HEK293 (cell line): ENCODE data around the gene P2RY2.

ENCODE experiments used
- IKZF3 ChIP-seq: fragments of 450-650 bp; IDR thresholded peaks from 2 replicates; pipeline ENCODE4 v1.5.0; 2018; ENCODE audit warnings: missing biosample characterization, mild to moderate bottlenecking, missing genetic modification characterization, moderate library complexity
- MZF1 ChIP-seq: fragments of 450-650 bp; formaldehyde crosslinking; IDR thresholded peaks from 2 replicates; pipeline ENCODE4 v1.5.1; 2017; ENCODE audit warnings: missing biosample characterization, missing genetic modification characterization, borderline replicate concordance
- ZBTB8A ChIP-seq: fragments of 450-650 bp; formaldehyde crosslinking; IDR thresholded peaks from 2 replicates; pipeline ENCODE4 v1.5.1; 2016; ENCODE audit warnings: missing biosample characterization, missing genetic modification characterization
- ZNF350 ChIP-seq: fragments of 450-650 bp; formaldehyde crosslinking; IDR thresholded peaks from 2 replicates; pipeline ENCODE4 v1.5.0; 2017; ENCODE audit warnings: missing biosample characterization, mild to moderate bottlenecking, missing genetic modification characterization
- ZNF76 ChIP-seq: fragments of 450-650 bp; formaldehyde crosslinking; IDR thresholded peaks from 2 replicates; pipeline ENCODE4; 2016; ENCODE audit warnings: low read depth, missing biosample characterization, missing genetic modification characterization, borderline replicate concordance
- ZNF776 ChIP-seq: fragments of 450-650 bp; formaldehyde crosslinking; IDR thresholded peaks from 2 replicates; pipeline ENCODE4 v1.5.0; 2017; ENCODE audit warnings: missing biosample characterization, missing genetic modification characterization, borderline replicate concordance
- TF ChIP-seq, protein P1 (sequence below): fragments of 450-650 bp; formaldehyde crosslinking; IDR thresholded peaks from 2 replicates; pipeline ENCODE4 v1.5.1; 2017; ENCODE audit warnings: missing biosample characterization, missing genetic modification characterization
- TF ChIP-seq, protein P2 (sequence below): fragments of 450-650 bp; formaldehyde crosslinking; IDR thresholded peaks from 2 replicates; pipeline ENCODE4 v1.5.1; 2016; ENCODE audit warnings: missing biosample characterization, missing genetic modification characterization

DNA sequence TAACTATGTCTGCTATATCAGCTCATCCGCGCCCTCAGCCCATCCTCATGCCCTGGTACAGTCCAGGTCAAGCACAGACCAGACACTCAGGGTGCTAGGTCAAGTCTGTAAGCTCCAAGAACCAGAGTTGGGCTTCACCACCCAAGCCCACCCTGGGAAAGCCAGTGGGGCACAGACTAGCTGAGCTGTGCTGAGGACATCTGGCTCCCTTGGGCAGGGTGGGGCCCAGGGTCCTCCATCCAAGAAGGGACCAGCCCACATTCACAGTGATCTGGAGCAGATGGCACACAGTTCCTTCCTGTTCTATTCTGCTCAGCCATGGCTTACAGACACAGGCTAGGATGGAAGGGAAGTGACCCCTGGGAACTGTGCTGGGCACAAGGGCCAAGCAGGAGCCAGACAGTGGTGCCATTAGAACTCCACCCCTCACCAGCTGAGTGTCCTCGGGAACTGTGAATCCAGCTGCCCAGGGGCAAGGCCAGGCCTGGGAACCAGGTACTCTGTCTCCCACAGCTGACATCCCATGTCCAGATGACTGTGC, 63.2 kb downstream of the P2RY2 start:
- TF ChIP-seq ZNF776 (tag by site-specific recombination): no peak
- TF ChIP-seq, protein P1, sequence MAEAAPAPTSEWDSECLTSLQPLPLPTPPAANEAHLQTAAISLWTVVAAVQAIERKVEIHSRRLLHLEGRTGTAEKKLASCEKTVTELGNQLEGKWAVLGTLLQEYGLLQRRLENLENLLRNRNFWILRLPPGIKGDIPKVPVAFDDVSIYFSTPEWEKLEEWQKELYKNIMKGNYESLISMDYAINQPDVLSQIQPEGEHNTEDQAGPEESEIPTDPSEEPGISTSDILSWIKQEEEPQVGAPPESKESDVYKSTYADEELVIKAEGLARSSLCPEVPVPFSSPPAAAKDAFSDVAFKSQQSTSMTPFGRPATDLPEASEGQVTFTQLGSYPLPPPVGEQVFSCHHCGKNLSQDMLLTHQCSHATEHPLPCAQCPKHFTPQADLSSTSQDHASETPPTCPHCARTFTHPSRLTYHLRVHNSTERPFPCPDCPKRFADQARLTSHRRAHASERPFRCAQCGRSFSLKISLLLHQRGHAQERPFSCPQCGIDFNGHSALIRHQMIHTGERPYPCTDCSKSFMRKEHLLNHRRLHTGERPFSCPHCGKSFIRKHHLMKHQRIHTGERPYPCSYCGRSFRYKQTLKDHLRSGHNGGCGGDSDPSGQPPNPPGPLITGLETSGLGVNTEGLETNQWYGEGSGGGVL (tag by site-specific recombination): no peak
- no peak for TF ChIP-seq IKZF3 (tag by site-specific recombination)
- TF ChIP-seq ZBTB8A: no peak
- TF ChIP-seq MZF1 (tag by site-specific recombination): no peak
- TF ChIP-seq ZNF350: no peak
- TF ChIP-seq, protein P2, sequence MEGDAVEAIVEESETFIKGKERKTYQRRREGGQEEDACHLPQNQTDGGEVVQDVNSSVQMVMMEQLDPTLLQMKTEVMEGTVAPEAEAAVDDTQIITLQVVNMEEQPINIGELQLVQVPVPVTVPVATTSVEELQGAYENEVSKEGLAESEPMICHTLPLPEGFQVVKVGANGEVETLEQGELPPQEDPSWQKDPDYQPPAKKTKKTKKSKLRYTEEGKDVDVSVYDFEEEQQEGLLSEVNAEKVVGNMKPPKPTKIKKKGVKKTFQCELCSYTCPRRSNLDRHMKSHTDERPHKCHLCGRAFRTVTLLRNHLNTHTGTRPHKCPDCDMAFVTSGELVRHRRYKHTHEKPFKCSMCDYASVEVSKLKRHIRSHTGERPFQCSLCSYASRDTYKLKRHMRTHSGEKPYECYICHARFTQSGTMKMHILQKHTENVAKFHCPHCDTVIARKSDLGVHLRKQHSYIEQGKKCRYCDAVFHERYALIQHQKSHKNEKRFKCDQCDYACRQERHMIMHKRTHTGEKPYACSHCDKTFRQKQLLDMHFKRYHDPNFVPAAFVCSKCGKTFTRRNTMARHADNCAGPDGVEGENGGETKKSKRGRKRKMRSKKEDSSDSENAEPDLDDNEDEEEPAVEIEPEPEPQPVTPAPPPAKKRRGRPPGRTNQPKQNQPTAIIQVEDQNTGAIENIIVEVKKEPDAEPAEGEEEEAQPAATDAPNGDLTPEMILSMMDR (tag by site-specific recombination): no peak
- TF ChIP-seq ZNF76 (tag by site-specific recombination): no peak
